Heart right ventricle (tissue), 16 donors: ENCODE data around the gene ZNF511. TPM values are rescaled to one million over a fixed set of nuclear protein-coding genes. Genes with fewer than 3 reads are reported as not detected.

ENCODE experiments used
- ATAC-seq, 8 donors: fragments of 200-7000 bp; cut with Tn5 transposase; one replicate each; pipeline ENCODE4 v1.9.1; 2020; ENCODE audit warnings: mild to moderate bottlenecking in 8 of 8, moderate library complexity in 8 of 8, moderate number of reproducible peaks in 1 of 8
- DNase-seq, 2 donors: peaks; one replicate each; pipeline ENCODE4 v3.0.0-alpha.2; 2020
- H3K27ac ChIP-seq, 10 donors: fragments of 200-600 bp; sonication (generic) in 2 of 10; one replicate each; pipeline versions ENCODE4 v1.5.0 to v1.8.0; 2020 to 2022; ENCODE audit warnings: mild to moderate bottlenecking in 3 of 10
- H3K27me3 ChIP-seq, 7 donors: fragments of 200-600 bp; one replicate each; pipeline ENCODE4 v1.8.0; 2021 to 2022; ENCODE audit warnings: mild to moderate bottlenecking in 2 of 7
- H3K36me3 ChIP-seq, 9 donors: fragments of 200-600 bp; sonication (generic) in 1 of 9; one replicate each; pipeline versions ENCODE4 v1.5.0 to v1.8.0; 2020 to 2022; ENCODE audit warnings: mild to moderate bottlenecking in 2 of 9
- H3K4me1 ChIP-seq, 9 donors: fragments of 200-600 bp; sonication (generic) in 1 of 9; one replicate each; pipeline versions ENCODE4 v1.5.0 to v1.8.0; 2020 to 2022; ENCODE audit warnings: mild to moderate bottlenecking in 4 of 9
- H3K4me3 ChIP-seq, 10 donors: fragments of 200-600 bp; sonication (generic) in 2 of 10; one replicate each; pipeline versions ENCODE4 v1.5.0 to v1.8.0; 2020 to 2022; ENCODE audit warnings: mild to moderate bottlenecking in 7 of 10, moderate library complexity in 2 of 10
- H3K9me3 ChIP-seq, 11 donors: fragments of 200-600 bp in 10 of 11; sonication (generic) in 2 of 11; one replicate each; pipeline versions ENCODE4 v1.5.0 to v1.8.0; 2013 to 2022; ENCODE audit warnings: mild to moderate bottlenecking in 2 of 11, control low read depth in 1 of 11, moderate library complexity in 1 of 11
- CTCF ChIP-seq, 9 donors: fragments of 200-600 bp; sonication (generic) in 2 of 9; IDR thresholded peaks; one replicate each; pipeline versions ENCODE4 v1.5.0 to v1.8.0; 2021 to 2022; ENCODE audit warnings: antibody characterized with exemption in 9 of 9, mild to moderate bottlenecking in 5 of 9, moderate library complexity in 1 of 9
- WGBS, 2 donors: extraction: QIAGEN DNeasy Blood & Tissue Kit; methylation state at CpG; one replicate each; pipeline ENCODE4 v1.1.7; 2013; ENCODE audit warnings: inconsistent platforms in 1 of 2; 5-methylcytosine and 5-hydroxymethylcytosine counted together
- intact Hi-C, 10 donors: fragments of 100-400 bp; cut with DNase I; formaldehyde crosslinking; loops; one replicate each; pipeline versions ENCODE4 v1.11.1 to v1.14.2; 2022
- polyA plus RNA-seq, 2 donors: library from polyadenylated mRNA; stranded (reverse); fragments of 200-250 nt; gene quantifications; one replicate each; pipeline ENCODE4 v1.2.3, GENCODE V29; 2013
- total RNA-seq, 10 donors: library from RNA; stranded (reverse); fragmentation: NEBNext Ultra II Directional in 3 of 10; extraction: Animal tissue kit (Norgen Biotek cat#: 25700) in 3 of 10; gene quantifications; one replicate each; pipeline versions ENCODE4 v1.2.1 to v1.2.4, GENCODE V29; 2021 to 2023
- donor health status: Arrhythmogenic right ventricular cardiomyopathy.
- donor health status: ischemic (EF 13 %, LVEDD 7.1; RV severe dilation, severe dysfunction).
- donor health status: healthy with polysubstance abuse.
- donor health status: DM: no; HTN: yes; CAD: no.
- donor health status: DM: no; HTN: no; CAD: no.
- donor health status: ischemic (EF 25% LVEDD 6.9; RV normal size, moderate dysfunction).
- donor health status: ischemic (EF 25% LVEDD 5.7; RV mildly dilated, moderate dysfunction).
- donor health status: healthy.
- donor health status: DM: yes; HTN: yes; CAD: no.
- donor health status: Ischemic cardiomyopathy.
- donor health status: ischemic (EF 35%, LVEDD 5.7; RV mildly dilated, moderate dysfunction).
- donor health status: nonischemic (EF 11% LVEDD 7.7; RV severe dilation, severe dysfunction).
- donor health status: DM: yes; HTN: yes; CAD: no.
- donor health status: PGD.
- donor health status: ischemic (EF 29% LVEDD 5.4; RV normal size, mild dysfunction).
- donor health status: nonischemic (EF 23%, LVEDD 6.1; RV moderate dilation, normal function).

The ZNF511 gene
- total and polyA plus RNA-seq, 12 donors: 30.6 to 129 (median 43.5) TPM

GRCh38 chr10:133283931-133284330, 24.8 kb upstream of the ZNF511 start:
- Histone ChIP-seq H3K4me1 (peaks cover 0 to 17% (median 0%) of the 10 kb centered on the region in 9 donors), H3K36me3 (peaks cover 8 to 96% (median 78%) of the 10 kb centered on the region in 9 donors), H3K9me3 (no peaks in the 10 kb centered on the region), H3K4me3 (no peak overlapping the region), H3K27me3 (no peaks in the 10 kb centered on the region), H3K27ac (no peak overlapping the region)
- intact Hi-C loops: no loop called here
- 95 to 96% methylated on average over 24 of the region's 24 CpGs for WGBS, 2 donors
- DNase-seq (no peak), ATAC-seq (no peak)
- no peak for TF ChIP-seq CTCF (IDR thresholded peaks at IDR 0.05)

GRCh38 chr10:133285217-133285616, 23.5 kb upstream of the ZNF511 start:
- intact Hi-C loops: no loop called here
- ATAC-seq (no peak), DNase-seq (no peak)
- no peak overlapping the region for H3K4me3 ChIP-seq
- no peak for TF ChIP-seq CTCF (IDR thresholded peaks at IDR 0.05)
- no peaks in the 10 kb centered on the region for H3K27me3 ChIP-seq
- no peaks in the 10 kb centered on the region for H3K9me3 ChIP-seq
- H3K36me3 ChIP-seq: peaks cover 8 to 96% (median 87%) of the 10 kb centered on the region in 9 donors
- peaks cover 0 to 4% (median 0%) of the 10 kb centered on the region in 9 donors for H3K4me1 ChIP-seq
- WGBS, 2 donors: 94 to 96% methylated on average over 36 of the region's 36 CpGs
- H3K27ac ChIP-seq: no peak overlapping the region

- DNase-seq (no peak), ATAC-seq (no peak)
- no peaks in the 10 kb centered on the region for H3K27me3 ChIP-seq
- no peaks in the 10 kb centered on the region for H3K4me1 ChIP-seq
- intact Hi-C loops: no loop called here
- peaks cover 8 to 98% (median 92%) of the 10 kb centered on the region in 9 donors for H3K36me3 ChIP-seq
- no peak overlapping the region for H3K4me3 ChIP-seq
- no peak for TF ChIP-seq CTCF (IDR thresholded peaks at IDR 0.05)
- WGBS, 2 donors: 93% methylated on average over 18 of the region's 18 CpGs
- H3K9me3 ChIP-seq: no peaks in the 10 kb centered on the region
- no peak overlapping the region for H3K27ac ChIP-seq
Measured at GRCh38 chr10:133286366-133286765, 22.3 kb upstream of the ZNF511 start.

GRCh38 chr10:133287832-133288500, 20.7 kb upstream of the ZNF511 start:
- Histone ChIP-seq H3K27ac (no peak overlapping the region), H3K36me3 (peaks cover 13 to 90% (median 83%) of the 10 kb centered on the region in 9 donors), H3K27me3 (no peaks in the 10 kb centered on the region), H3K4me3 (no peak overlapping the region), H3K4me1 (peaks cover 0 to 5% (median 0%) of the 10 kb centered on the region in 9 donors), H3K9me3 (no peaks in the 10 kb centered on the region)
- intact Hi-C loops: no loop called here
- DNase-seq (no peak), ATAC-seq (peak in 1 of 8 donors; percentile 49)
- 95% methylated on average over 46 of the region's 46 CpGs for WGBS, 2 donors
- TF ChIP-seq CTCF (IDR thresholded peaks at IDR 0.05): no peak
